GM12878 (cell line): ENCODE results near the gene SEMA4D. TPM values are rescaled to one million over a fixed set of nuclear protein-coding genes. Genes with fewer than 3 reads are reported as not detected.

Source experiments
- ATAC-seq: fragments of 200-7000 bp; cut with Tn5 transposase; 3 replicates; pipeline ENCODE4 v1.9.1; 2020; ENCODE audit warnings: mild to moderate bottlenecking, moderate library complexity
- BruUV-seq: library from RNA; stranded (reverse); fragments of 400-500 nt; replicated peaks from 2 replicates; lab custom pipeline; 2021; lab: Mats Ljungman, UMichigan
- CTCF ChIA-PET: fragments of 300-600 bp; sonication (Branson Sonifier 250); formaldehyde crosslinking; extraction: SDS; loops from one replicate; lab custom pipeline; 2021; ENCODE audit warnings: inconsistent platforms; lab: Yijun Ruan, JAX
- POLR2A ChIA-PET: fragments of 350-600 bp; formaldehyde crosslinking; extraction: SDS; loops from one replicate; lab custom pipeline; 2021; ENCODE audit warnings: inconsistent platforms; lab: Charles Lee
- RAD21 ChIA-PET: fragments of 300-600 bp; sonication (Branson Sonifier 250); formaldehyde crosslinking; loops from one replicate; lab custom pipeline; 2023; ENCODE audit warnings: antibody characterized with exemption; ENCODE audit not compliant: unreplicated experiment; lab: Charles Lee
- SMC1A ChIA-PET: fragments of 300-600 bp; sonication (Branson Sonifier 250); formaldehyde crosslinking; loops from one replicate; lab custom pipeline; 2023; ENCODE audit not compliant: unreplicated experiment, uncharacterized antibody; lab: Charles Lee
- DNase-seq: peaks from one replicate; pipeline ENCODE4 v3.0.0-alpha.2; 2011; ENCODE audit warnings: low read depth, low spot score
- FAIRE-seq: peaks from 3 replicates; lab custom pipeline; 2011; peaks lifted over from hg19 to GRCh38; lab: Jason Lieb, UNC
- H2AFZ ChIP-seq: 2 replicates; pipeline ENCODE4 v1.6.0; 2011; ENCODE audit warnings: low read depth, low read length, control low read depth; ENCODE audit not compliant: control insufficient read depth
- H3K27ac ChIP-seq: 2 replicates; pipeline ENCODE4 v1.5.1; 2011; ENCODE audit warnings: control low read depth; ENCODE audit not compliant: control insufficient read depth, insufficient read depth
- H3K27me3 ChIP-seq, 2 experiments: replicated peaks in 1 of 2; 2 replicates each; pipeline versions ENCODE4 v1.6.0 to v1.6.1; 2011; ENCODE audit warnings: low read length in 1 of 2; ENCODE audit not compliant: control insufficient read depth in 2 of 2, insufficient read depth in 2 of 2
- H3K36me3 ChIP-seq, 2 experiments: 2 replicates each; pipeline ENCODE4 v1.5.1; 2011; ENCODE audit warnings: low read length in 1 of 2; ENCODE audit not compliant: control insufficient read depth in 2 of 2, insufficient read depth in 2 of 2
- H3K4me1 ChIP-seq: 2 replicates; pipeline ENCODE4 v1.6.1; 2011; ENCODE audit warnings: mild to moderate bottlenecking, low read length, moderate library complexity, mixed read lengths; ENCODE audit not compliant: control insufficient read depth, insufficient read depth
- H3K4me2 ChIP-seq: 2 replicates; pipeline ENCODE4 v1.6.0; 2011; ENCODE audit warnings: control low read depth; ENCODE audit not compliant: control insufficient read depth, insufficient read depth
- H3K4me3 ChIP-seq: fragments of 200-600 bp; sonication (generic); 2 replicates; pipeline ENCODE4 v1.5.1; 2016
- H3K79me2 ChIP-seq: 2 replicates; pipeline ENCODE4 v1.6.0; 2011; ENCODE audit warnings: low read length; ENCODE audit not compliant: control insufficient read depth, insufficient read depth
- H3K9ac ChIP-seq: 2 replicates; pipeline ENCODE4 v1.8.0; 2011; ENCODE audit warnings: low read length, control low read depth, mixed read lengths; ENCODE audit not compliant: control insufficient read depth, insufficient read depth
- H3K9me3 ChIP-seq: replicated peaks from 3 replicates; pipeline ENCODE4 v1.5.1; 2011; ENCODE audit warnings: mild to moderate bottlenecking, low read length; ENCODE audit not compliant: control insufficient read depth, insufficient read depth
- H4K20me1 ChIP-seq: 2 replicates; pipeline ENCODE4 v1.6.0; 2011; ENCODE audit not compliant: control insufficient read depth, insufficient read depth
- CEBPB ChIP-seq, 2 experiments: fragments of 150-350 bp in 1 of 2; IDR thresholded peaks; 2 replicates each; pipeline ENCODE4 v1.6.1; 2012 to 2014; ENCODE audit warnings: low read depth in 2 of 2, low read length in 2 of 2, borderline replicate concordance in 1 of 2, inconsistent platforms in 1 of 2
- MTA3 ChIP-seq: IDR thresholded peaks from 2 replicates; pipeline ENCODE4 v1.6.1; 2012; ENCODE audit warnings: low read length, inconsistent platforms, borderline replicate concordance
- POLR2AphosphoS2 ChIP-seq: IDR thresholded peaks from 2 replicates; pipeline ENCODE4 v1.6.1; 2011; ENCODE audit warnings: low read depth, mild to moderate bottlenecking, low read length, improper control_type of control experiment, moderate library complexity
- RB1 ChIP-seq: fragments of 450-650 bp; formaldehyde crosslinking; IDR thresholded peaks from 2 replicates; pipeline ENCODE4 v1.6.1; 2017; ENCODE audit warnings: mild to moderate bottlenecking, borderline replicate concordance
- STAT1 ChIP-seq: fragments of 450-650 bp; conservative IDR thresholded peaks from 2 replicates; pipeline ENCODE4 v1.6.1; 2014; ENCODE audit warnings: antibody characterized with exemption, mild to moderate bottlenecking
- ZNF207 ChIP-seq: fragments of 450-650 bp; IDR thresholded peaks from 2 replicates; pipeline ENCODE4 v1.6.1; 2014; ENCODE audit warnings: antibody characterized with exemption, mild to moderate bottlenecking, borderline replicate concordance
- WGBS: methylation state at CpG from one replicate; pipeline ENCODE4 v1.1.6; 2016; ENCODE audit warnings: low lambda C conversion rate; ENCODE audit not compliant: insufficient replicate concordance, insufficient coverage; ENCODE audit errors: missing lambda C conversion rate; 5-methylcytosine and 5-hydroxymethylcytosine counted together
- in situ Hi-C: fragments of 300-500 bp; cut with MboI; formaldehyde crosslinking; loops from 9 replicates; pipeline ENCODE4 v1.14.3; 2018; ENCODE audit warnings: mixed read lengths
- intact Hi-C: fragments of 100-400 bp; cut with micrococcal nuclease; formaldehyde crosslinking; loops from one replicate; pipeline ENCODE4 v1.14.2; 2022; ENCODE audit not compliant: unreplicated experiment
- polyA plus RNA-seq, 11 experiments: library from polyadenylated mRNA; depleted of rRNA in 4 of 11; unstranded in 6 of 11; stranded (reverse) in 5 of 11; fragments of >200 nt; fragmentation: Nextera tagmentation in 4 of 11; fragmentation: Illumina TruSeq in 1 of 11; extraction: Ambion mirVana in 4 of 11; extraction: Trizol in 1 of 11; gene quantifications; 1 replicate in 1 of 11; 2 replicates in 10 of 11; pipeline versions ENCODE4 v1.2.1 to v1.2.3, GENCODE V29; 2011 to 2016; ENCODE audit warnings: inconsistent platforms in 2 of 11, missing spikeins in 2 of 11, low read depth in 1 of 11
- total RNA-seq, 4 experiments: library from RNA; depleted of rRNA in 3 of 4; stranded (reverse); fragments of >200 nt in 3 of 4; fragmentation: Illumina TruSeq in 1 of 4; extraction: Trizol in 1 of 4; gene quantifications; 2 replicates each; pipeline versions ENCODE4 v1.2.1 to v1.2.3, GENCODE V29; 2013 to 2021
- TF ChIP-seq, protein P1 (sequence below): fragments of 450-650 bp; IDR thresholded peaks from 2 replicates; pipeline ENCODE4 v1.6.1; 2017; ENCODE audit warnings: mild to moderate bottlenecking
- TF ChIP-seq, protein P2 (sequence below): fragments of 450-650 bp; IDR thresholded peaks from 2 replicates; pipeline ENCODE4 v1.6.1; 2018; ENCODE audit warnings: borderline replicate concordance, mild to moderate bottlenecking; ENCODE audit not compliant: partially characterized antibody
- TF ChIP-seq, protein P3 (sequence below): fragments of 450-650 bp; IDR thresholded peaks from 2 replicates; pipeline ENCODE4 v1.6.1; 2016; ENCODE audit warnings: mild to moderate bottlenecking

Gene SEMA4D
- total and polyA plus RNA-seq, 10 of the 15 experiments (the other 5 are each of a cell fraction or from before 2014, with no cell fraction given), result 15.1 to 136 (median 39.6) TPM

DNA sequence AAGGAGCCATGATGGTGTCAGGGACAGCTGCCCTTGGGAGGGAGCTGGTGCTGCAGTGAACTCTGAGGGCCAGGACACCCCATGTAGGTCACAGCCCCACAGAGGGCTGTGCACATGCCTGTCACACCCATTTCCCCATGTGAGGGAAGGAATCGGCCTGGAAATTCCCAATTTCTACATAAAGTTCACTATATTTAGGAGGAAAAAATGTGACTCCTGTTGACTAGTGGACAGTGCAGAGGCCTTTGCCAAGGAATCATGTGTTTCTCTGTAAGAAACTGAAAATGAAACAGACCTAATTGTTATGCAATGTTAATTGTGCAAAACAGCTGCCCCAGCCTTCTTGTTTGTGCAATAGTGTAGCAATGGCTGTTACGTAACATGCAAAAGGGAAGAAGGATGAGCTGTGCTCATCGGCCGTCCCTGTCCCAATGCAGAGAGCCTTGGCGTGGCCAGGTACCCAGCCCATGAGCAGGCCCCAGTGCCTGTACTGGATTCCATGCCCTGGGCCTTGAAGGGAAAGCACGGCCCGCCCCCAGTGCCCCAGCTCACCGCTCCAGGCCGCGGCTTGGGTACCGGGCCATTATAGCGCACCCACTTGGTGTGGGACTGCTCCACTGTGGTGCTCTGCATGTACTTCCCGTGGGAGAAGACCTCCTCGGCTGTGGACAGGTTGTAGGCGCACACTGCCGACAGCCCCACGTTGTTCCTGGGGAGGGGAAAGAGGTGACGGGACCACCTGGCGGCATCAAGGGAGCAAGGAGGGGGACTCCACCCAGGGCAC lies 109.6 kb downstream of the SEMA4D start:
- CTCF ChIA-PET, result interaction anchor here (1.0 to 1.5 kb wide), 2 partner anchors 161 to 206 kb away, joined by 3 to 7 read pairs; no protein-coding TSS in a partner anchor
- intact Hi-C loops, result no loop called here
- TF ChIP-seq STAT1 (no peak), ZNF207 (no peak), POLR2AphosphoS2 (no peak), CEBPB (IDR thresholded peaks at IDR 0.05; ENCODE audit: borderline replicate concordance in 1 of 2, low read depth in 2 of 2, low read length in 2 of 2) (no peak), MTA3 (no peak), RB1 (no peak)
- TF ChIP-seq, protein P1, sequence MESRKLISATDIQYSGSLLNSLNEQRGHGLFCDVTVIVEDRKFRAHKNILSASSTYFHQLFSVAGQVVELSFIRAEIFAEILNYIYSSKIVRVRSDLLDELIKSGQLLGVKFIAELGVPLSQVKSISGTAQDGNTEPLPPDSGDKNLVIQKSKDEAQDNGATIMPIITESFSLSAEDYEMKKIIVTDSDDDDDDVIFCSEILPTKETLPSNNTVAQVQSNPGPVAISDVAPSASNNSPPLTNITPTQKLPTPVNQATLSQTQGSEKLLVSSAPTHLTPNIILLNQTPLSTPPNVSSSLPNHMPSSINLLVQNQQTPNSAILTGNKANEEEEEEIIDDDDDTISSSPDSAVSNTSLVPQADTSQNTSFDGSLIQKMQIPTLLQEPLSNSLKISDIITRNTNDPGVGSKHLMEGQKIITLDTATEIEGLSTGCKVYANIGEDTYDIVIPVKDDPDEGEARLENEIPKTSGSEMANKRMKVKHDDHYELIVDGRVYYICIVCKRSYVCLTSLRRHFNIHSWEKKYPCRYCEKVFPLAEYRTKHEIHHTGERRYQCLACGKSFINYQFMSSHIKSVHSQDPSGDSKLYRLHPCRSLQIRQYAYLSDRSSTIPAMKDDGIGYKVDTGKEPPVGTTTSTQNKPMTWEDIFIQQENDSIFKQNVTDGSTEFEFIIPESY, result no peak
- TF ChIP-seq, protein P2, sequence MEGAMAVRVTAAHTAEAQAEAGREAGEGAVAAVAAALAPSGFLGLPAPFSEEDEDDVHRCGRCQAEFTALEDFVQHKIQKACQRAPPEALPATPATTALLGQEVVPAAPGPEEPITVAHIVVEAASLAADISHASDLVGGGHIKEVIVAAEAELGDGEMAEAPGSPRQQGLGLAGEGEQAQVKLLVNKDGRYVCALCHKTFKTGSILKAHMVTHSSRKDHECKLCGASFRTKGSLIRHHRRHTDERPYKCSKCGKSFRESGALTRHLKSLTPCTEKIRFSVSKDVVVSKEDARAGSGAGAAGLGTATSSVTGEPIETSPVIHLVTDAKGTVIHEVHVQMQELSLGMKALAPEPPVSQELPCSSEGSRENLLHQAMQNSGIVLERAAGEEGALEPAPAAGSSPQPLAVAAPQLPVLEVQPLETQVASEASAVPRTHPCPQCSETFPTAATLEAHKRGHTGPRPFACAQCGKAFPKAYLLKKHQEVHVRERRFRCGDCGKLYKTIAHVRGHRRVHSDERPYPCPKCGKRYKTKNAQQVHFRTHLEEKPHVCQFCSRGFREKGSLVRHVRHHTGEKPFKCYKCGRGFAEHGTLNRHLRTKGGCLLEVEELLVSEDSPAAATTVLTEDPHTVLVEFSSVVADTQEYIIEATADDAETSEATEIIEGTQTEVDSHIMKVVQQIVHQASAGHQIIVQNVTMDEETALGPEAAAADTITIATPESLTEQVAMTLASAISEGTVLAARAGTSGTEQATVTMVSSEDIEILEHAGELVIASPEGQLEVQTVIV, result no peak
- TF ChIP-seq, protein P3, sequence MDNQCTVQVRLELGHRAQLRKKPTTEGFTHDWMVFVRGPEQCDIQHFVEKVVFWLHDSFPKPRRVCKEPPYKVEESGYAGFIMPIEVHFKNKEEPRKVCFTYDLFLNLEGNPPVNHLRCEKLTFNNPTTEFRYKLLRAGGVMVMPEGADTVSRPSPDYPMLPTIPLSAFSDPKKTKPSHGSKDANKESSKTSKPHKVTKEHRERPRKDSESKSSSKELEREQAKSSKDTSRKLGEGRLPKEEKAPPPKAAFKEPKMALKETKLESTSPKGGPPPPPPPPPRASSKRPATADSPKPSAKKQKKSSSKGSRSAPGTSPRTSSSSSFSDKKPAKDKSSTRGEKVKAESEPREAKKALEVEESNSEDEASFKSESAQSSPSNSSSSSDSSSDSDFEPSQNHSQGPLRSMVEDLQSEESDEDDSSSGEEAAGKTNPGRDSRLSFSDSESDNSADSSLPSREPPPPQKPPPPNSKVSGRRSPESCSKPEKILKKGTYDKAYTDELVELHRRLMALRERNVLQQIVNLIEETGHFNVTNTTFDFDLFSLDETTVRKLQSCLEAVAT, result no peak
- TF ChIP-seq, all 136 proteins: peak for 0
- no peak overlapping the region for H3K9ac ChIP-seq
- no peak overlapping the region for H3K4me2 ChIP-seq
- ATAC-seq, result no peak; the same call in 2 of the 3 replicates
- peaks cover 59 to 80% of the 10 kb centered on the region in 2 experiments for H3K36me3 ChIP-seq
- H3K4me1 ChIP-seq, result no peaks in the 10 kb centered on the region
- in situ Hi-C loops, result no loop called here
- no peaks in the 10 kb centered on the region for H3K9me3 ChIP-seq
- H3K27ac ChIP-seq, result no peak overlapping the region
- BruUV-seq, result no TSS peak
- no peak overlapping the region for H3K4me3 ChIP-seq
- no peaks in the 10 kb centered on the region for H3K79me2 ChIP-seq
- FAIRE-seq, result no peak
- POLR2A ChIA-PET, result no interaction called here
- H3K27me3 ChIP-seq, result no peaks in the 10 kb centered on the region
- H4K20me1 ChIP-seq, result no peaks in the 10 kb centered on the region
- H2AFZ ChIP-seq, result no peak overlapping the region
- SMC1A ChIA-PET, result interaction anchor here (0.8 kb wide), 1 partner anchor 160 kb away, joined by 3 read pairs; no protein-coding TSS in a partner anchor
- RAD21 ChIA-PET, result no interaction called here
- DNase-seq, result no peak
- 84% methylated on average over 19 of the region's 19 CpGs for WGBS
